ELF-1 (cell line): ENCODE data around the gene CNNM4.
A peak's percentile ranks its signal among the peaks of the same experiment; 100 is the strongest.

Experiments
- DNase-seq: peaks from one replicate; pipeline ENCODE4 v3.0.0-alpha.2; 2016; ENCODE audit warnings: low read depth, low spot score

CNNM4 gene

DNA sequence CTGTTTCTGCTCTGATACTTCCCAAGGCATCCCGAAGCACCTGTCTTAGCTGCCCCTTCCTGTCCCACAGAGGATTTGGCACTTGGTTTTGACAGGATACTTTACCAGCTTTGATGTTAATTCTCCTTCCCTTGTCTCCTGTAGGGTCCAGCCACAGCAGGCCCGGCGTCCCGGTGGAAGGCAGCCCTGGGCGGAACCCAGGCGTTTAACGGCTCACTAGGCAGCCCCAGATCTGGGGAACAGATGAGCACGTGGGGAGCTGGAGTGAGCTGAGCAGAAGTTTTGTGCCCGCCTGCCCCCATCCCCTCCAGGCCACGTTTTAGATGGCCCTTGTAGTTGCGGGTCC, 71.7 kb downstream of the CNNM4 start:
- DNase-seq: no peak

- peak; percentile 95 for DNase-seq
Observed at GRCh38 chr2:96832754-96833507, 72.2 kb downstream of the CNNM4 start.

GRCh38 chr2:96835830-96836229, 75.1 kb downstream of the CNNM4 start:
- DNase-seq: no peak

- DNase-seq: peak; percentile 72
Observed at GRCh38 chr2:96837575-96837974, 76.9 kb downstream of the CNNM4 start.

DNA sequence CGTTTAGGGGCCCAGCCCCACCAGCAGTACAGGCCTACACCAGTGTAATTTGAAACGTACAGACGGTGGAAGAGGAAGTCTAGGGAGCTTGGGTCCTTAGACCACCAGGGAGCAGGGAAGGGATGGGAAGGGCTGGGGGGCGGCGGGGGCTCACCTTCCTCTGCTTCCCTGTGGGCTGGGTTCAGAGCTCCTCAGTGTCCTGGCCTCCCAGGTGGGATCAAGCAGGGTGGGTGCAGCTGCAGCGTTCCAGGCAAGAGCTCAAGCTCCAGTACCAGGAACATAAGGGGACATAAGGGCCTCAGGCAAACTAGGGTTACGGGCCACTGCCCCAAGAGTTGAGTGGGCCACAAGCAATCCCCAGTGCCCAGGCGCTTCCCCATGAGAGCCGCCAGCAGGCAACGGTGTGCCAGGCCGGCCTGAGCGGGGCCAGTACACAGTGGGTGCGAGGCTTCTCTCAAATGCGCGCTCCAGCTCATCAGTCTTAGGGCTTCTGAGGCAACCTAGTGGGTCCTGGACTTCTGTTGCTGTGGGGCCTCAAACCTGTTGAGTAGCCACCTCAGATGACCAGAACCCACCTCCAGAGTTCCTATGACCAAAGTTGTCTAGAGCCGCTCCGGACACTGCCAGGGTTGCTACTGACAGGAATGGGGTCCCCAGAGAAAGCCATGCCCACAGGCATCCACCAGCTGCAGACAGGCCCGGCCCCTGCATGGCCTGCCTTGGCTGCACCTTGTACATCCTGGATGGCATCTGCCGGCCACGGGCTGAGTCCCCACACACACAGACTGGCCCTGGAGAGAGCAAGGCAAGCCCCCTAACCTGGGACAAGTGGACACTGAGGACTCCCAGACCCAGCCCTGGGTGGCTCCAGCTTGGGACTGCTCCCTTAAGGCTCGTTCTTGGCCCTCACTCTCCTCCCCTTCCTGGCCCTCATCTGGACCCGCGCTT, 77.9 kb downstream of the CNNM4 start:
- DNase-seq: no peak

DNA sequence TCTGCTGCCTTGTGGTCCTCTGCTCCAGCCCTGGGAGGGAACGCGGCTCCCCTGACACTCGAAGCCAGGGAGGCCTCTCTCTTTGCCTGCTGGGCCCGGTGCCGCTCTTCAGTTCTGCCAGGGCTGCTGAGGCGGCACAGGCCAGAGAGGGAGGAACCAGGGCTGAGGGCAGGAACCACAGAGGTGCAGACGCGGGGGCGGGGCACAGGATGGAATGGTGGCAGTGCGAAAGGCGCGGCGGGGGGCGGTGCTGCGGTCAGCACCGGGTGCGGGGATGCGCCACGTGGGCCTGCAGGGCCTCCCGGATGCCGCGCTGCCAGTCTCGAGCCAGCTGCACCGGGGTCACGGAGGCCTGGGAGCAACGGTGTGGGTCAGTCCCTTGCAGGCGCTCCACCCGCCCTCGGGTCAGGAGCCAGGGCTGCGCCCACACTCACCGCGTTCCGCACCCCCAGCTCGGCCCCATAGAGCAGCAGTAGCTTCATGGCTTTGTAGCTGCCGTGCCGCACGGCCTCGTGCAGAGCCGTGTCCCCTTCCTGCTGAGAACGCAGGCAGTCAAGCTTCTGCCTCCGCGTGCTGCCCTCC, 78.7 kb downstream of the CNNM4 start:
- DNase-seq: peak; percentile 62

DNA sequence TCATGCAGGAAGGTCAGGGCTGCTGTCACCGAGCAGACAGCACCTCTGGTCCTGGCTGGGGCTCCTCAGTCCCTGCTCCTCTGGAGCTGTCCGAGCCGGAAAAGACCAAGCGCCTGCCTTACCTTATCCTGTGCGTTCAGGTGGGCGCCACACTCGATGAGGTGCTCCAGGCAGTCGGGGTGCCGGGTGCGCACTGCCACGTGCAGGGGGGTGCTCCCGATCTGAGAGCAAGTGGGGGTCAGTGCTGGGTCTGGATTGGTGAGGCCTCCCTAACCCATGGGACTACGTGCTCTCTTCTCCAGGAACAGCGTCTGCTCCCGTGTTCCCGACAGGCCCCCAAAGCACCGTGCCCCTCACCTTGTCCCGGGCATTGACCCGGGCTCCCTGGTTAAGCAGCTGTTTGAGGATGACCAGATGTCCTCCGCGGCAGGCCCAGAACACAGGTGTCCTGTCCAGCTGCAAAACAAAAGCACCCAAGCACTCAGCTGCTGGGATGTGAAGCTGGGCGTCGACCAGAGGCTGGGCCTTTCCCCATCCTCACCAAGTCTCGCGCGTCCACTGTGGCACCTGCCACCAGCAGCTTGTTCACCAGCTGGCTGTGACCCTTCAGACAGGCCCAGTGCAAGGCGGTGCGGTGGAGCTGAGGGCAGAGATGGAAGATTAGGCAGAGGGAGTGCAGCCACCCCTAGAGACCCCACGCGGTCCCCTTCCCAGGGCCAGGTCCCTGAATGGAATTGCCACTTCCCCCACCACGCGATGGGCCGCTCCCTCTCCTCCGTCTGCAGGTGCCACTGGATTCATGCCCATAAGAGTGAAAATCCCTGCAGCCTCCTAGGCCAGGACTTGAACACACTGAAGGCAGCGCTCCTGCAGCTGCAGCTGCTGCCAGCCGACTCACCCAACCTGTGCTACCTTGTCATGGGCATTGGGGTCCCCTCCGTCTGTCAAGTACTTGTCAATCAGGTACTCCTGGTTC, 79.5 kb downstream of the CNNM4 start:
- no peak for DNase-seq

DNA sequence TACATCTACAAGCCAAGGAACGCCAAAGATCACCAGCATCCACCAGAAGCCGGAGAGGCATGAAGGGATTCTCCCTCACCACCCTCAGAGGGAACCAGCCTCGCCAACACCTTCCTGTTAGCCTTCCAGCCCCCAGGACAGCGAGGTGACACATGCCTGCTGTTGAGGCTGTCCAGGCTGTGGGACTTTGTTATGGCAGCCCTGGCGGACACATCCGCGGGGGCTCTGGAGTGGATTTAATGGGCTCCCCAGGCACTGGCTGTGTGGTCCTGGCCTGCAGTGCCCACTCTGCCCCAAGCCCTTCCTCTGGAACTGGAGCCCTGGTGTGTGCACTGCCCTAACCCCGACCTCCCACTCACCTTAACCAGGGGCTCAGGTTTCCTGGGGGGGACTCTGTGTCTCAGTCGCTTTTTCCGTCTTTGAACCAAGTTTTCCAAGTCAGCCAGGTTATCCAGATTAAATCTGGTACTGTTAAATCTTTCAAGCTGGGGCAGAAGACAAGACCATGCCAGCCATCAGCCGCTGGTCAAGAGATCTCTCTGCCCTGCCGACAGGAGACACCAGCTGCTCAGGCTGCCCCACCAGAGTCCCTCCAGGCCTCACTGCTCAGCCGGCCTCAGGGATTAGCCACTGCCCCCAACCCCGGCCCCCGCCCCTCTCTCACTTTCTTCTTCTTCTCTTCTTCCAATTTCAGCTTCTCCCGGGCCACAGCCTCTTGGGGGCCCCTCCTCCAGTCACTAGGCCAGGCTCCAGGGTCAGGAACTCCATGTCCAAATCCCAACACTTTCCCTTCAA, 81.2 kb downstream of the CNNM4 start:
- DNase-seq: no peak

DNA sequence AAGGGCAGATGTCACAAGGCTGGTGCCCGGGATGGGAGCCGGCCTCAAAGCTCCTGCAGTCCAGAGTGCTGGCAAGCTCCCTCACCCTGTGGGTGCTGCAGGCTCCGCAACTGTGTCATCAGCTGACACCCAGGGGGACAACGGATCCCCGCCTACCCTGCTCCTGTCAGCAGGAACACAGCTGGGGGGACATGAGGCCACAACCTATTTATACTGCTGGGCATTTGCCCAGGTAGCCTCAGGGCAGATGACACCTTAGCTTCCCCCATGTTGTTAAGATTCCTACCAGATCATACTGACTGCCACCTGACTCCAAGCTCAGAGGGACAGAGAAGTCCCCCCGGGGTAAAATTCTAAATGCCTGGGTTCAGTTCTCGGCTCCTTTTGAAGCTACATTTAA, 81.9 kb downstream of the CNNM4 start:
- peak; percentile 76 for DNase-seq

DNA sequence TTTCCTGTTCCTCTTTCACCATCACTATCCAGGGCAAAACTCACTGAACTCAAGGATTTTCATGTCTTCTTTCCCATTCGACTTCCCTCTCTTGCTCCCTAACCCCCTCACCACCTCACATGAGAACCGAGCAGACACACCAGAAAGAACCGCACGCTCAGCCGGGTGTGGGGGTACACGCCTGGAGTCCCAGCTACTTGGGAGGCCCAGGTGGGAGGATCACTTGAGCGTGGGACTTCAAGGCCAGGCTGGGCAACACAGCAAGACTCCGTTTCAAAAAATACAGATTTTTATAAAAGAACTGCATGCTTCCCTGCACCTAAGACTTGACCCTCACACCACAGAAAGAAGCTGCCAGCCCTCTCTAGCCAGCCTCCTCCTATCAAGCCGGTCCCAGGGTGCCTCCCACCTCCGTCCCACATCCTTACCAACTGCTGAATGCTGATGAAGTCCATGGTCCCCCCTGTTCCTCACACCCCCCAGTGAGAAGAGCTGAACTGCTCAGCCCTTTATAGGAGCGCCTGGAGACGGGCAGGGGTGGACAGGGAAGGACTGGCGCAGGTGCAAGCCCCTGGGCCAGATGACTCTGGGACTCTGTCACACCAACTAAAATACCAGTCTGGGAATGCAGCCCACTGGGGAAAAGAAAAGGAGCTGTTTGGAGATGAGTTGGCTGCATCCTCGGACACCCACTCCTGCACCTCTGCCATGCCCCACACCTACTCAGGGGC, 83.0 kb downstream of the CNNM4 start, which contains the start of gene ANKRD23:
Gene ANKRD23, minus strand, starts transcription at position 484 of the 731 bp plus-strand sequence. Its CDS starts 29 bp downstream, at position 455.
- DNase-seq: no peak

DNA sequence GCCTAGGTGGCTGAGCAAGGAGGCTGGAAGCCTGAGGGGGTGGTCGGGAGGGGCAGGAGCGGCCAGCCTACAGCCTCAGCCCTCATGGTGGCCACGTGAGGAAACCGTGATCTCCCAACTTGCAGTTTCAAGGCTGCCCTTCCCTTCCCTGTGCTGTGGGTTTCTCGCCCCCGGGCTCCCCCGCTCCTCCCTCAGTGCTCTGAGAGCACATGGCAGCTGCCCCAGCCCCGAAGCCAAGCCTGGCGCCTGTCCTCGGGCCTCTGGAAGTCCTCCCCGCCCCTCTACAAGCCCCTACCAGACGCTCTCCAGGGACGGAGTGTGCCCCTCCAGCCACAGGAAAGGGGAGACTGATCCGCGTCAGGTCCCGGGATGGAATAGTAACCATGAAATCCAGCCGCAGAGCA, 83.7 kb downstream of the CNNM4 start:
- peak; percentile 57 for DNase-seq

GRCh38 chr2:96846825-96847224, 86.1 kb downstream of the CNNM4 start:
- no peak for DNase-seq

DNA sequence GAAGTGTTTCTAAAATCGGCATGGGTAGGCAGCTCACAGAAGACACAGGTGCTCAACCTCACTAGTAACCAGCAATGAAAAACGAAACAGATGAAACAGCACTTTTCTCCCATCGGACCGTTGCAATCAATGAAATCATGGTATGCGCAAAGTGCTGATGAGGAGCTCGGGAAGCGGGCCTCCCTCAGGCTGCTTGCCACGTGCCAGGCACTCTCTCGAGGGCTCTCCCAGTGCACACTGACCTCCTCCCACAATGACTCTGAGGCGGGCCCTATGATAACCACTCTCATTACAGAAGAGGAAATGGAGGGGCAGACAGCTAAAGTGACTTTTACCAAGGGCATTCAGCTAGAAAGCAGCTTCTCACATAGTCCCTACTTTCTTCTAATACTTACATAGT, 86.9 kb downstream of the CNNM4 start:
- no peak for DNase-seq

GRCh38 chr2:96848264-96848663, 87.6 kb downstream of the CNNM4 start:
- peak; percentile 58 for DNase-seq

DNA sequence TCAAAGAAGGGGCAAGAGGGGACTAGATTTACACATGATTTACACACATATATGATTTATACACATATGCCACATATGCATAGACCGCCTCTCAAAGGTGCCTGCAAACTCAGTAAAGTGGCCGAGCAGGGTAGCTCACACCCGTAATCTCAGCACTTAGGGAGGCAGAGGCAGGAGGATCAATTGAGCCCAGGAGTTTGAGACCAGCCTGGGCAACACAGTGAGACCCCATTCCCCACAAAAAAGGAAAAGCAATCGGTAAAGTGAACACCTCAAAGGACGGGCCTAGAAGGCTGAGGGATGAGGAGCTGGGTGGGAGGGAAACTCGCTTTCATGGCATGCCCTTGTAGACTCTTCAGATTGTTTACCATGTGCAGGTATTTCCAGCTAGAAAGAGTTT, 92.0 kb downstream of the CNNM4 start:
- DNase-seq: no peak

DNA sequence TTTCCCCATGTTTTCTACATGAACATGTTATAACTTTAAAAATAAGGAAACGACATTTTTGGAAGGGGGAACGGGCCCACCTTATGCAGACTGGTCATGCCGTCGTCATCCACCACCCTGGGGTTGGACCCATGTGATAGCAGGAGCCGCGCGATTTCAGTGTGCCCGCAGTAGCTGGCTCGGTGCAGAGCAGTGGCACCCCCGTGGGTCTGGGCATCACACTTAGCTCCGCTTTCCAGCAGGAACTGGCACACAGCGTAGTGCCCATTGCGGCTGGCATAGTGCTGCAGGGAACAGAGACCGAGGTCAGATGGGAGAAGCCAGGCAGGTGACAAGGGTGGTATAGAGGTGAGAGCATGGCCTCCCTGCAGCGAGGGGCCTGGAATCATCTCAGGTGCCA, 92.6 kb downstream of the CNNM4 start:
- no peak for DNase-seq

DNA sequence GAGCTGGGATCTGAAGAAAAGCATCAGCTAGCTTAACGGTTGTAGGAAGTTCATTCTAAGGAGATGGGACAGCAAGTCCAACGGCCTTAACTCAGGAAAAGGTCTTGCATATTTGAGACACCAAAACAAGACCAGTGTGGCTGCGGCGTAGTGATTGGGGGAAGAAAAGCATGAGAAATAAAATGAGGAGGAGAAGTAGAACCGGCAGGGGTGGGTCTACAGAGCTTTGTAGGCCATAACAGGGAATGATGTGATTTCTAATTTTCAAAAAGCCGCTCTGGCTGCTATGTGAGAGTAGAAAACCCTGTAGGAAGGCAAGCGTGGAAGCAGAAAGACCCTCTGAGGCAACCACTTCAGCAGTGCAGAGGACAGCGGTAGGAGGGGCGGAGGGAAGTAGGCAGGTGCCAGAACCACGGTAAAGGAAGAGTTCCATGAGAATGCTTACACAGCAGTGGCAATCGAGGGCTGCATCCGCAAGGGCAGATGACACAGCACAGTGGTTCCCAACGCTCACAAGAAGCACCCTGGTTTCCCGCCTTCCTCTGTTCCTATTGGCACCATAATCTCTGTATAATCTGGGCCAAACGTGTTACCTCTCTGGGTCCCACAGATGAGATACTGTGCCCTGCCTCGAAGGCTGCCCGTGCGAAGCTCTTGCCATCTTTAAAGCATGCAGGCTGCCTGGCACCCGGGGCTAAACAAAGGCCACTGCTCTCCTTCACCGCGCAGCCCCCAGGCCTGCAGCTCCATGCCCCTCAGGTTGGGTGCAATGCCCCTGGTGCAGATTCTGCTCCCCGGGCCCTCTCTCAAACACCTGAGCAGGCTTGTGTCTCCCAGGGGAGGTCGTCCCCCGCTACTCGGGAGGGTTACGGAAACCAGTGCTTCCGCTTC, 96.3 kb downstream of the CNNM4 start:
- peak; percentile 51 for DNase-seq

GRCh38 chr2:96857667-96858372, 97.1 kb downstream of the CNNM4 start, which contains the start of gene ANKRD39:
Gene ANKRD39 (minus strand): TSS chr2:96858016. CDS start chr2:96857987, 29 bp downstream.
- peak; percentile 99 for DNase-seq
